IMR-90 (cell line): ENCODE measurements around the gene KRT3. TPM values are rescaled to one million over a fixed set of nuclear protein-coding genes. Genes with fewer than 3 reads are reported as not detected.

Experiments used
- ATAC-seq: fragments of 200-7000 bp; cut with Tn5 transposase; 2 replicates; pipeline ENCODE4 v1.9.1; 2020; ENCODE audit warnings: low read depth, mild to moderate bottlenecking, moderate library complexity
- BruUV-seq: library from RNA; stranded (reverse); fragments of 400-500 nt; replicated peaks from 2 replicates; lab custom pipeline; 2021; lab: Mats Ljungman, UMichigan
- CTCF ChIA-PET: fragments of 300-600 bp; formaldehyde crosslinking; extraction: SDS; loops from one replicate; lab custom pipeline; 2021; ENCODE audit warnings: antibody characterized with exemption; lab: Yijun Ruan, JAX
- POLR2A ChIA-PET: fragments of 300-600 bp; sonication (Branson Sonifier 250); formaldehyde crosslinking; loops from one replicate; lab custom pipeline; 2022; ENCODE audit warnings: antibody characterized with exemption; ENCODE audit not compliant: unreplicated experiment; lab: Charles Lee
- DNase-seq: peaks from one replicate; pipeline ENCODE4 v3.0.0; 2013
- H2AFZ ChIP-seq: replicated peaks from 2 replicates; pipeline ENCODE3; 2013; ENCODE audit warnings: low read length, mild to moderate bottlenecking; ENCODE audit not compliant: poor library complexity
- H2AK5ac ChIP-seq: 2 replicates; pipeline ENCODE4 v1.6.1; 2013; ENCODE audit warnings: low read depth, low read length, inconsistent platforms
- H2AK9ac ChIP-seq: replicated peaks from 2 replicates; pipeline ENCODE3; 2013; ENCODE audit warnings: mild to moderate bottlenecking, low read depth, low read length, moderate library complexity; ENCODE audit not compliant: poor library complexity
- H2BK120ac ChIP-seq: 2 replicates; pipeline ENCODE4 v1.6.1; 2013; ENCODE audit warnings: low read depth, low read length, inconsistent platforms
- H2BK15ac ChIP-seq: 3 replicates; pipeline ENCODE4 v1.6.1; 2013; ENCODE audit warnings: low read depth, low read length, inconsistent platforms
- H2BK20ac ChIP-seq: 2 replicates; pipeline ENCODE4 v1.6.1; 2013; ENCODE audit warnings: low read depth, mild to moderate bottlenecking, inconsistent platforms, low read length, moderate library complexity
- H2BK5ac ChIP-seq: 2 replicates; pipeline ENCODE4 v1.6.1; 2013; ENCODE audit warnings: mild to moderate bottlenecking, low read depth, low read length, inconsistent platforms; ENCODE audit not compliant: poor library complexity, severe bottlenecking
- H3K14ac ChIP-seq: replicated peaks from 2 replicates; pipeline ENCODE4 v1.6.1; 2013; ENCODE audit warnings: low read depth, low read length, inconsistent platforms
- H3K18ac ChIP-seq: 2 replicates; pipeline ENCODE4 v1.6.1; 2013; ENCODE audit warnings: low read depth, low read length, control low read depth
- H3K23ac ChIP-seq: 2 replicates; pipeline ENCODE4 v1.6.1; 2013; ENCODE audit warnings: low read depth, low read length, inconsistent platforms
- H3K27ac ChIP-seq: 2 replicates; pipeline ENCODE4 v1.5.1; 2013; ENCODE audit warnings: mild to moderate bottlenecking, control low read depth, low read length; ENCODE audit not compliant: insufficient read depth
- H3K27me3 ChIP-seq: 2 replicates; pipeline ENCODE4 v1.6.1; 2013; ENCODE audit warnings: low read length; ENCODE audit not compliant: control insufficient read depth, insufficient read depth
- H3K36me3 ChIP-seq: 2 replicates; pipeline ENCODE4 v1.6.1; 2013; ENCODE audit warnings: low read length, mixed read lengths; ENCODE audit not compliant: control insufficient read depth, insufficient read depth
- H3K4ac ChIP-seq: 2 replicates; pipeline ENCODE4 v1.6.1; 2013; ENCODE audit warnings: low read depth, low read length, inconsistent platforms
- H3K4me1 ChIP-seq: 2 replicates; pipeline ENCODE4 v1.6.1; 2013; ENCODE audit warnings: low read length, mixed read lengths; ENCODE audit not compliant: control insufficient read depth, insufficient read depth
- H3K4me2 ChIP-seq: 2 replicates; pipeline ENCODE4 v1.6.1; 2013; ENCODE audit warnings: low read depth, mild to moderate bottlenecking, control low read depth, low read length, moderate library complexity
- H3K4me3 ChIP-seq: 2 replicates; pipeline ENCODE4 v1.5.1; 2013; ENCODE audit warnings: low read depth, mild to moderate bottlenecking, control low read depth, low read length, moderate library complexity; ENCODE audit not compliant: insufficient read depth
- H3K56ac ChIP-seq: 2 replicates; pipeline ENCODE4 v1.6.1; 2013; ENCODE audit warnings: low read length, inconsistent platforms; ENCODE audit not compliant: insufficient read depth; ENCODE audit errors: extremely low read depth
- H3K79me1 ChIP-seq, 2 experiments: 2 replicates each; pipeline ENCODE4 v1.6.1; 2013; ENCODE audit warnings: low read length in 2 of 2, inconsistent platforms in 1 of 2, low read depth in 1 of 2
- H3K9ac ChIP-seq: 2 replicates; pipeline ENCODE4 v1.6.1; 2013; ENCODE audit warnings: low read depth, low read length, control low read depth
- H3K9me1 ChIP-seq: 2 replicates; pipeline ENCODE4 v1.6.1; 2013; ENCODE audit warnings: low read length, inconsistent platforms; ENCODE audit not compliant: insufficient read depth
- H3K9me3 ChIP-seq: 2 replicates; pipeline ENCODE4 v1.6.1; 2013; ENCODE audit warnings: low read length; ENCODE audit not compliant: control insufficient read depth, insufficient read depth
- H4K20me1 ChIP-seq: 2 replicates; pipeline ENCODE4 v1.6.1; 2013; ENCODE audit warnings: low read length, inconsistent platforms; ENCODE audit not compliant: insufficient read depth
- H4K5ac ChIP-seq: 2 replicates; pipeline ENCODE4 v1.6.1; 2013; ENCODE audit warnings: mild to moderate bottlenecking, low read depth, low read length, control low read depth
- H4K8ac ChIP-seq, 2 experiments: 2 replicates each; pipeline ENCODE4 v1.6.1; 2013; ENCODE audit warnings: low read depth in 2 of 2, low read length in 2 of 2, control low read depth in 1 of 2, inconsistent platforms in 1 of 2
- H4K91ac ChIP-seq: 2 replicates; pipeline ENCODE4 v1.6.1; 2013; ENCODE audit warnings: low read depth, low read length, inconsistent platforms; ENCODE audit not compliant: insufficient read depth
- BHLHE40 ChIP-seq: fragments of 150-350 bp; IDR thresholded peaks from 2 replicates; pipeline ENCODE4 v1.6.1; 2016; ENCODE audit warnings: mild to moderate bottlenecking, low read depth, low read length
- CEBPB ChIP-seq: IDR thresholded peaks from 2 replicates; pipeline ENCODE4 v1.6.1; 2012; ENCODE audit warnings: low read depth, low read length, improper control_type of control experiment
- CHD1 ChIP-seq: IDR thresholded peaks from 2 replicates; pipeline ENCODE4 v1.6.1; 2012; ENCODE audit warnings: low read depth, low read length, improper control_type of control experiment
- CTCF ChIP-seq: conservative IDR thresholded peaks from 2 replicates; pipeline ENCODE4 v1.5.1; 2012; ENCODE audit warnings: mild to moderate bottlenecking, low read depth, low read length, improper control_type of control experiment
- ELK1 ChIP-seq: fragments of 150-350 bp; IDR thresholded peaks from 2 replicates; pipeline ENCODE4 v1.6.1; 2016; ENCODE audit warnings: low read depth, mild to moderate bottlenecking, low read length, moderate library complexity, borderline replicate concordance
- FOS ChIP-seq: fragments of 150-350 bp; IDR thresholded peaks from 2 replicates; pipeline ENCODE4 v1.6.1; 2016; ENCODE audit warnings: low read depth, low read length
- MAFK ChIP-seq: IDR thresholded peaks from 2 replicates; pipeline ENCODE4 v1.6.1; 2012; ENCODE audit warnings: low read depth, low read length, improper control_type of control experiment
- MAZ ChIP-seq: IDR thresholded peaks from 2 replicates; pipeline ENCODE4 v1.6.1; 2012; ENCODE audit warnings: low read depth, mild to moderate bottlenecking, low read length, improper control_type of control experiment, moderate library complexity, borderline replicate concordance
- MXI1 ChIP-seq: IDR thresholded peaks from 2 replicates; pipeline ENCODE4 v1.6.1; 2012; ENCODE audit warnings: low read depth, mild to moderate bottlenecking, low read length, moderate library complexity, borderline replicate concordance
- NFE2L2 ChIP-seq: fragments of 150-350 bp; IDR thresholded peaks from 2 replicates; pipeline ENCODE4 v1.6.1; 2016; ENCODE audit warnings: low read depth, mild to moderate bottlenecking, low read length
- POLR2A ChIP-seq: IDR thresholded peaks from 2 replicates; pipeline ENCODE4 v1.6.1; 2012; ENCODE audit warnings: mild to moderate bottlenecking, low read depth, low read length
- RAD21 ChIP-seq: IDR thresholded peaks from 2 replicates; pipeline ENCODE4 v1.6.1; 2012; ENCODE audit warnings: low read length, improper control_type of control experiment
- RCOR1 ChIP-seq: IDR thresholded peaks from 2 replicates; pipeline ENCODE4 v1.6.1; 2012; ENCODE audit warnings: mild to moderate bottlenecking, low read length, improper control_type of control experiment; ENCODE audit not compliant: insufficient replicate concordance
- RFX5 ChIP-seq: IDR thresholded peaks from 2 replicates; pipeline ENCODE4 v1.8.0; 2012; ENCODE audit warnings: low read depth, mild to moderate bottlenecking, low read length, moderate library complexity
- SMC3 ChIP-seq: fragments of 150-350 bp; IDR thresholded peaks from 2 replicates; pipeline ENCODE4 v1.6.1; 2016; ENCODE audit warnings: low read depth, mild to moderate bottlenecking, antibody characterized with exemption, low read length, moderate library complexity
- USF2 ChIP-seq: fragments of 150-350 bp; IDR thresholded peaks from 2 replicates; pipeline ENCODE4 v1.6.1; 2017; ENCODE audit warnings: mild to moderate bottlenecking, antibody characterized with exemption, low read length, low read depth
- WGBS, 2 experiments: methylation state at CpG; one replicate each; pipeline versions ENCODE4 v1.1.5 to v1.1.7; 2013; ENCODE audit warnings: missing lambda C conversion rate in 2 of 2; ENCODE audit not compliant: insufficient read length in 1 of 2; ENCODE audit errors: extremely low coverage in 2 of 2; 5-methylcytosine and 5-hydroxymethylcytosine counted together
- dilution Hi-C: fragments of 300-500 bp; cut with HindIII; formaldehyde crosslinking; loops from one replicate; pipeline ENCODE4 v1.14.3; 2018; ENCODE audit warnings: low sequenced_read_pairs; ENCODE audit not compliant: unreplicated experiment
- in situ Hi-C: fragments of 300-500 bp; cut with MboI; formaldehyde crosslinking; loops from 3 replicates; pipeline ENCODE4 v1.14.3; 2019; ENCODE audit warnings: low sequenced_read_pairs, inconsistent platforms, mixed read lengths
- intact Hi-C: fragments of 100-400 bp; cut with micrococcal nuclease; formaldehyde crosslinking; loops from 2 replicates; pipeline ENCODE4 v1.10.0; 2022
- polyA plus RNA-seq, 3 experiments: library from polyadenylated mRNA; depleted of rRNA; stranded (reverse); fragments of >200 nt; gene quantifications; 2 replicates each; pipeline ENCODE4 v1.2.3, GENCODE V29; 2012; ENCODE audit warnings: low replicate concordance in 1 of 3
- total RNA-seq: library from RNA; depleted of rRNA; stranded (reverse); fragments of >200 nt; gene quantifications from 2 replicates; pipeline ENCODE4 v1.2.3, GENCODE V29; 2012

The KRT3 gene
- total and polyA plus RNA-seq, 2 of the 4 experiments (the other 2 are of a cell fraction): not detected

GRCh38 chr12:52755533-52755932, 40.4 kb downstream of the KRT3 start:
- ATAC-seq (no peak), DNase-seq (no peak)
- no peaks in the 10 kb centered on the region for H3K36me3 ChIP-seq
- POLR2A ChIA-PET: no interaction called here
- H3K27ac ChIP-seq: no peak overlapping the region
- H2BK20ac ChIP-seq: no peak overlapping the region
- BruUV-seq: no TSS peak
- in situ Hi-C loops: no loop called here
- no CpG with 5 or more reads among the region's 3 CpGs for WGBS, 2 experiments
- TF ChIP-seq SMC3 (no peak), NFE2L2 (no peak), RFX5 (no peak), RCOR1 (no peak), ELK1 (no peak), MAFK (no peak), CTCF (no peak), USF2 (no peak), CHD1 (no peak), RAD21 (no peak), MAZ (no peak), CEBPB (no peak), FOS (no peak), MXI1 (no peak), POLR2A (no peak), BHLHE40 (no peak)
- H2BK5ac ChIP-seq: no peak overlapping the region
- H3K4me1 ChIP-seq: no peaks in the 10 kb centered on the region
- CTCF ChIA-PET: no interaction called here
- no peaks in the 10 kb centered on the region for H3K79me1 ChIP-seq
- no peak overlapping the region for H3K23ac ChIP-seq
- H4K20me1 ChIP-seq: no peaks in the 10 kb centered on the region
- H3K9me3 ChIP-seq: peaks cover 2% of the 10 kb centered on the region; the same call in 1 of the 2 replicates
- no peak overlapping the region for H2AK5ac ChIP-seq
- no peak overlapping the region for H4K5ac ChIP-seq
- H3K9me1 ChIP-seq: no peaks in the 10 kb centered on the region
- dilution Hi-C loops: no loop called here
- no peak overlapping the region for H2AK9ac ChIP-seq
- no peak overlapping the region for H4K8ac ChIP-seq
- no peak overlapping the region for H3K9ac ChIP-seq
- no peak overlapping the region for H3K4me3 ChIP-seq
- H3K14ac ChIP-seq: no peak overlapping the region
- intact Hi-C loops: no loop called here
- H2AFZ ChIP-seq: no peak overlapping the region
- no peak overlapping the region for H2BK120ac ChIP-seq
- H2BK15ac ChIP-seq: no peak overlapping the region
- no peak overlapping the region for H3K18ac ChIP-seq
- no peak overlapping the region for H3K4ac ChIP-seq
- H4K91ac ChIP-seq: no peak overlapping the region
- H3K4me2 ChIP-seq: no peak overlapping the region
- no peaks in the 10 kb centered on the region; the same call in none of the 2 replicates for H3K27me3 ChIP-seq
- H3K56ac ChIP-seq: no peak overlapping the region
